SJSA1 (cell line): ENCODE data around the gene NEXN. TPM values are rescaled to one million over a fixed set of nuclear protein-coding genes. Genes with fewer than 3 reads are reported as not detected.

Source experiments
- DNase-seq, 2 experiments: peaks; one replicate each; pipeline ENCODE4 v3.0.0-alpha.2; 2015 to 2020; ENCODE audit warnings: low spot score in 2 of 2, low read depth in 1 of 2
- H3K27ac ChIP-seq: fragments of 250-450 bp; sonication (Bioruptor Pico); 2 replicates; pipeline ENCODE4 v1.5.1; 2020; ENCODE audit warnings: mild to moderate bottlenecking, moderate library complexity
- H3K27me3 ChIP-seq: fragments of 250-450 bp; sonication (Bioruptor Pico); replicated peaks from 2 replicates; pipeline ENCODE4 v1.5.1; 2020; ENCODE audit warnings: mild to moderate bottlenecking, moderate library complexity
- H3K36me3 ChIP-seq: fragments of 250-450 bp; sonication (Bioruptor Pico); 2 replicates; pipeline ENCODE4 v1.5.1; 2020; ENCODE audit warnings: mild to moderate bottlenecking
- H3K4me1 ChIP-seq: fragments of 250-450 bp; sonication (Bioruptor Pico); replicated peaks from 2 replicates; pipeline ENCODE4 v1.6.1; 2021; ENCODE audit warnings: mild to moderate bottlenecking
- H3K4me3 ChIP-seq: fragments of 250-450 bp; sonication (Bioruptor Pico); 2 replicates; pipeline ENCODE4 v1.5.1; 2020; ENCODE audit warnings: mild to moderate bottlenecking
- H3K9me3 ChIP-seq: fragments of 250-450 bp; sonication (Bioruptor Pico); replicated peaks from 2 replicates; pipeline ENCODE4 v1.5.1; 2020; ENCODE audit warnings: mild to moderate bottlenecking
- total RNA-seq: library from RNA; depleted of rRNA; stranded (reverse); fragments of >200 nt; shearing (Covaris generic); gene quantifications from 2 replicates; pipeline ENCODE4 v1.2.3, GENCODE V29; 2014; rRNA removed

Gene NEXN
- 31.4 and 36.0 TPM in 2 replicates for total RNA-seq

DNA sequence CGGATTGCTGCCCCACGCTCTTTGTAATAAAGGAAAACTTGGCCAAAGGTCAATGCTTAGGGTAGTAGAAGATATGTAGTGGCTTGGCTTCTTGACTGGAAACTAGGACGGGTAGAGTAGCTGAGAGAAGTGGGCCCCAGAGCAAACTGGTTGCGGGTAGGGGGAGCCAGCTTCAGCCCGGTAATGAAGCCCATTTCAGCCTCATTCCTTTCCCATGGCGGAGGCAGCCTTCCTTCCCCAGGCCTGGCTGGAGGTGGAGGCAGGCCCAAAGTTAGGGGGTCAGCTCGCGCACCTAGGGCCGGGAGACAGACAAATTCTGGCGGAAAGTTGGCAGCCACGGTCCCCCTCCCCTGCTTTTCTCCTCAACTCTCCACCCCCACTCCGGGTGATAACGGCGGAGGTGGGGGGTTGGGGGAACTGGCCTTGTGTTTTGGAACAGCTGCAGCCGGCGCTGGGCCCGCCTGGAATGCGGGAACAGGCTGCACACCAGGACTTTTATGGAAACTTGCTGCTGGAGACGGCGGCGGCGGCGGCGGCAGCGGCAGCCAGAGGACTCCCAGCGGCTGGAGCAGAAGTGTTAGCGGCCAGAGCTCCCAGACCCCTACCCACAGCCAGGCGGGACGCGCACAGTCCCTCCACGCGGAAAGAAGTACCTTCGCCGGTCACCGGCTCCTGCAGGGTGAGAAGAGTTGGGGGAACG lies at the start of gene NEXN:
Gene NEXN (plus strand): TSS at position 544 of the 700 bp plus-strand sequence. CDS start 27,483 bp downstream, outside the sequence.
- Histone ChIP-seq H3K4me3 (peak within 1 kb of the TSS; percentile 85), H3K9me3 (no peaks in the 10 kb centered on the region), H3K4me1 (peaks cover 25% of the 10 kb centered on the region), H3K27ac (peak within 1 kb of the TSS; percentile 95), H3K27me3 (no peaks in the 10 kb centered on the region), H3K36me3 (peaks cover 25% of the 10 kb centered on the region)
- peak; percentile 85 for DNase-seq

GRCh38 chr1:77841574-77841973 lies 46.9 kb upstream of the NEXN start:
- Histone ChIP-seq H3K27ac (no peak overlapping the region), H3K36me3 (peaks cover 11% of the 10 kb centered on the region), H3K9me3 (no peaks in the 10 kb centered on the region), H3K4me1 (peaks cover 8% of the 10 kb centered on the region), H3K27me3 (no peaks in the 10 kb centered on the region), H3K4me3 (no peak overlapping the region)
- no peak for DNase-seq

DNA sequence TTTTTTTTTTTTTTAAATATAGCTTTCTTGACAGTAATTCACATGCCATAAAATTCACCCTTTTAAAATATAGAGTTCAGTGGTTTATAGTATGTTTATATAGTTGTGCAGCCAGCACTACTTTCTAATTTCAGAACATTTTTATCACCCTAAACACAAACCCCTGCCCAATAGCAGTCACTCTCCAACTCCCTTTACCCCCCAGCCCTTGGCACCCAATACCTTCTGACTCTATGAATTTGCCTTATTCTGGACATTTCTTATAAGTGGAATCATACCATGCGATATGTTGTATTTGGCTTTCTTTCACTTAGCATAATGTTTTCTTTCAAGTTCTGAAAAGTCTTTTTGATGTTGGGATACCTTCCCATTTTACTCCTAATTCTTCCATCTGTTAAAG lies 42.5 kb upstream of the NEXN start:
- no peak for DNase-seq
- no peaks in the 10 kb centered on the region for H3K9me3 ChIP-seq
- H3K27ac ChIP-seq: no peak overlapping the region
- no peaks in the 10 kb centered on the region for H3K4me1 ChIP-seq
- no peaks in the 10 kb centered on the region for H3K27me3 ChIP-seq
- no peak overlapping the region for H3K4me3 ChIP-seq
- H3K36me3 ChIP-seq: peaks cover 11% of the 10 kb centered on the region

- no peaks in the 10 kb centered on the region for H3K9me3 ChIP-seq
- H3K27ac ChIP-seq: no peak overlapping the region
- no peak overlapping the region for H3K4me3 ChIP-seq
- no peaks in the 10 kb centered on the region for H3K4me1 ChIP-seq
- peaks cover 11% of the 10 kb centered on the region for H3K36me3 ChIP-seq
- H3K27me3 ChIP-seq: no peaks in the 10 kb centered on the region
- no peak for DNase-seq
Measured at GRCh38 chr1:77846966-77847365, 41.5 kb upstream of the NEXN start.

GRCh38 chr1:77847621-77848080 lies 40.8 kb upstream of the NEXN start:
- H3K4me1 ChIP-seq: no peaks in the 10 kb centered on the region
- H3K27me3 ChIP-seq: no peaks in the 10 kb centered on the region
- no peak overlapping the region for H3K27ac ChIP-seq
- no peaks in the 10 kb centered on the region for H3K9me3 ChIP-seq
- DNase-seq: no peak
- H3K36me3 ChIP-seq: peaks cover 11% of the 10 kb centered on the region
- no peak overlapping the region for H3K4me3 ChIP-seq

DNA sequence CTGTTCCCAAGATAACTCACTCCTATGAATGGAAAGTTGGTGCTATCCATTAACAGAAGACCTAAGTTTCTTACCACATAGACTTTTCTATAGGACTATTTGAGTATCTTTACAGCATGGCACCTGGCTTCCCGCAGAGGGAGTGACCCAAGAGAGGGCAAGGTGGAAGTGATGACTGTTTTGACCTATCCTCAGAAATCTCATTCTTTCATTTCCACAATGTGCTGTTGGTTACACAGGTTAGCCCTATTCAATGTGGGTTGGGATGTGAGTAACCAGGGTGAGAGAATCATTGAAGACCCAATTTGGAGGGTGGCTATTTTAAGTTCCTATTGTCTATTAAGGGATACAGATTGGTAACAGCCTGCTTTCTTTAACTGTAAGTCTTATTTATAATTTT lies 38.3 kb upstream of the NEXN start:
- H3K27me3 ChIP-seq: no peaks in the 10 kb centered on the region
- no peak for DNase-seq

GRCh38 chr1:77857552-77857951 lies 30.9 kb upstream of the NEXN start:
- Histone ChIP-seq H3K4me1 (0 out of 2 replicates have a peak, but pooled peaks cover 3% of the 10 kb centered on the region), H3K27ac (0 out of 2 replicates have a peak overlapping the region, but pooled peaks have one; percentile 25), H3K36me3 (peaks cover 18% of the 10 kb centered on the region), H3K4me3 (no peak overlapping the region), H3K27me3 (no peaks in the 10 kb centered on the region), H3K9me3 (peaks cover 3% of the 10 kb centered on the region; the same call in 1 of the 2 replicates)
- DNase-seq: peak in 1 of 2 experiments; percentile 25

More for the DNA sequence above, 38.3 kb upstream of the NEXN start:
- Histone ChIP-seq H3K27ac (no peak overlapping the region), H3K9me3 (no peaks in the 10 kb centered on the region; the same call in 1 of the 2 replicates), H3K36me3 (peaks cover 7% of the 10 kb centered on the region; the same call in 1 of the 2 replicates), H3K4me1 (no peaks in the 10 kb centered on the region), H3K4me3 (no peak overlapping the region)

GRCh38 chr1:77858725-77859124 lies 29.7 kb upstream of the NEXN start:
- no peak for DNase-seq
- peaks cover 3% of the 10 kb centered on the region; the same call in 1 of the 2 replicates for H3K9me3 ChIP-seq
- no peak overlapping the region for H3K4me3 ChIP-seq
- H3K36me3 ChIP-seq: peaks cover 25% of the 10 kb centered on the region
- no peaks in the 10 kb centered on the region for H3K27me3 ChIP-seq
- H3K27ac ChIP-seq: no peak overlapping the region
- 0 out of 2 replicates have a peak, but pooled peaks cover 3% of the 10 kb centered on the region for H3K4me1 ChIP-seq

DNA sequence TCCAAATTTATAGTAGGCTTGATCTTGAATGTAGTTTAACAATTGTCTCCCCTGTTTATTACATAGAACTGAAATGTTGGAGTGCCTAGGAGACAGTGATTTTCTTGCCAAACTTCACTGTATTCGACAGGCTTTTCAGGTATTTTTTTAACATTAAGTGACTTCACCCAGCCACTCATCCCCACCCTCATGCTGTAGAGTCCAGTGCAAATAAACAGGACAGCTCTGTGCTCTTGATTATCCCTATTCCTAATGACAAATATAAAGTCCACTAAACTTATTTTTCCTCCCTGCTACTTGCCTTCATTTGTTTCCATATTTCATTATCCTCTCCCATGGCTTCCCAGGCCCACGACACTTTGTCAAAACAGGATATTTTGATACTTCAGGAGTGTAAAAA lies 29.2 kb upstream of the NEXN start:
- DNase-seq: no peak
- Histone ChIP-seq H3K27ac (no peak overlapping the region), H3K27me3 (no peaks in the 10 kb centered on the region), H3K9me3 (peaks cover 3% of the 10 kb centered on the region; the same call in 1 of the 2 replicates), H3K4me1 (0 out of 2 replicates have a peak, but pooled peaks cover 3% of the 10 kb centered on the region), H3K36me3 (peaks cover 31% of the 10 kb centered on the region), H3K4me3 (no peak overlapping the region)

DNA sequence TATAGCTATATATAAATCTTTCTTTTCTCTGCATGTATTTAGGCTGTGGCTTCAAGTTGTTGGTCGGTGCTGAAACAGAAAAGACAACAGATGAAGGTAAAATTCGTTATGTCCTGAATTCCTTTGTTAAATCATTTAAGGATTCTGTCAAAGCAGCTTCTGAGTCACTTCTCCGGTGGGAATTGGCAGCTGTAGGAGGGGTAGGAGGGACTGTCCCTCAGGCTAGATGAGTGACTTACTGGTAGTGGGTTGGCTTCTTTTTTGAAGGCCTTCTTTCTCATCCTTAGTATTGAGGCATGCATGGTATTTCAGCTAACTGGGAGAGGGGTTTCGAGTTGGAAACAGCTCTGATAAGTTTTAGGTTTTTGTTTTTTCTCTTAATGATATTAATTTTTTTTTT lies 22.1 kb upstream of the NEXN start:
- H3K27ac ChIP-seq: no peak overlapping the region
- no peak for DNase-seq
- no peaks in the 10 kb centered on the region for H3K27me3 ChIP-seq
- no peak overlapping the region for H3K4me3 ChIP-seq
- H3K9me3 ChIP-seq: no peaks in the 10 kb centered on the region
- H3K36me3 ChIP-seq: peaks cover 30% of the 10 kb centered on the region
- H3K4me1 ChIP-seq: 0 out of 2 replicates have a peak, but pooled peaks cover 4% of the 10 kb centered on the region

- H3K27ac ChIP-seq: no peak overlapping the region
- H3K27me3 ChIP-seq: no peaks in the 10 kb centered on the region
- no peak for DNase-seq
- peaks cover 5% of the 10 kb centered on the region for H3K36me3 ChIP-seq
- peaks cover 12% of the 10 kb centered on the region for H3K4me1 ChIP-seq
- H3K4me3 ChIP-seq: no peak overlapping the region
- H3K9me3 ChIP-seq: no peaks in the 10 kb centered on the region
Measured at GRCh38 chr1:77872645-77873044, 15.8 kb upstream of the NEXN start.

GRCh38 chr1:77873461-77873860 lies 15.0 kb upstream of the NEXN start:
- Histone ChIP-seq H3K4me3 (no peak overlapping the region), H3K36me3 (peaks cover 2% of the 10 kb centered on the region)

GRCh38 chr1:77874804-77875445 lies 13.5 kb upstream of the NEXN start:
- Histone ChIP-seq H3K36me3 (no peaks in the 10 kb centered on the region), H3K4me1 (peaks cover 12% of the 10 kb centered on the region), H3K9me3 (no peaks in the 10 kb centered on the region), H3K27me3 (no peaks in the 10 kb centered on the region), H3K4me3 (no peak overlapping the region), H3K27ac (peak overlapping the region; percentile 31)
- peak; percentile 54 to 66 for DNase-seq

More at GRCh38 chr1:77873461-77873860, 15.0 kb upstream of the NEXN start:
- peaks cover 12% of the 10 kb centered on the region for H3K4me1 ChIP-seq
- H3K27me3 ChIP-seq: no peaks in the 10 kb centered on the region
- no peak overlapping the region for H3K27ac ChIP-seq
- DNase-seq: no peak
- H3K9me3 ChIP-seq: no peaks in the 10 kb centered on the region

GRCh38 chr1:77876884-77877283 lies 11.5 kb upstream of the NEXN start:
- Histone ChIP-seq H3K4me3 (no peak overlapping the region), H3K27me3 (no peaks in the 10 kb centered on the region)
- DNase-seq: no peak

More at GRCh38 chr1:77876884-77877283, 11.5 kb upstream of the NEXN start:
- Histone ChIP-seq H3K4me1 (peaks cover 12% of the 10 kb centered on the region), H3K9me3 (no peaks in the 10 kb centered on the region), H3K27ac (no peak overlapping the region), H3K36me3 (no peaks in the 10 kb centered on the region)
